GM12891 (cell line): Measurements from ENCODE around the gene KRT4.

Source experiments
- DNase-seq: peaks from one replicate; pipeline ENCODE4 v3.0.0; 2011; ENCODE audit warnings: low spot score; ENCODE audit not compliant: insufficient read length
- FAIRE-seq: peaks from 2 replicates; lab custom pipeline; 2011; peaks lifted over from hg19 to GRCh38; lab: Jason Lieb, UNC
- PAX5 ChIP-seq: IDR thresholded peaks from 2 replicates; pipeline ENCODE4 v1.6.1; 2011; ENCODE audit warnings: low read length, moderate library complexity, mild to moderate bottlenecking; ENCODE audit not compliant: insufficient read depth, severe bottlenecking
- POLR2A ChIP-seq: IDR thresholded peaks from 2 replicates; pipeline ENCODE4 v1.6.1; 2011; ENCODE audit warnings: low read depth, low read length, control low read depth
- POLR2AphosphoS5 ChIP-seq: IDR thresholded peaks from 2 replicates; pipeline ENCODE4 v1.6.1; 2011; ENCODE audit warnings: low read depth, low read length, control low read depth
- POU2F2 ChIP-seq: IDR thresholded peaks from 2 replicates; pipeline ENCODE4 v1.6.1; 2011; ENCODE audit warnings: low read depth, mild to moderate bottlenecking, control low read depth, low read length, moderate library complexity
- SPI1 ChIP-seq: IDR thresholded peaks from 2 replicates; pipeline ENCODE4 v1.6.1; 2011; ENCODE audit warnings: low read depth, low read length, control low read depth
- TAF1 ChIP-seq: IDR thresholded peaks from 2 replicates; pipeline ENCODE4 v1.6.1; 2011; ENCODE audit warnings: low read depth, low read length, control low read depth

Gene KRT4

DNA sequence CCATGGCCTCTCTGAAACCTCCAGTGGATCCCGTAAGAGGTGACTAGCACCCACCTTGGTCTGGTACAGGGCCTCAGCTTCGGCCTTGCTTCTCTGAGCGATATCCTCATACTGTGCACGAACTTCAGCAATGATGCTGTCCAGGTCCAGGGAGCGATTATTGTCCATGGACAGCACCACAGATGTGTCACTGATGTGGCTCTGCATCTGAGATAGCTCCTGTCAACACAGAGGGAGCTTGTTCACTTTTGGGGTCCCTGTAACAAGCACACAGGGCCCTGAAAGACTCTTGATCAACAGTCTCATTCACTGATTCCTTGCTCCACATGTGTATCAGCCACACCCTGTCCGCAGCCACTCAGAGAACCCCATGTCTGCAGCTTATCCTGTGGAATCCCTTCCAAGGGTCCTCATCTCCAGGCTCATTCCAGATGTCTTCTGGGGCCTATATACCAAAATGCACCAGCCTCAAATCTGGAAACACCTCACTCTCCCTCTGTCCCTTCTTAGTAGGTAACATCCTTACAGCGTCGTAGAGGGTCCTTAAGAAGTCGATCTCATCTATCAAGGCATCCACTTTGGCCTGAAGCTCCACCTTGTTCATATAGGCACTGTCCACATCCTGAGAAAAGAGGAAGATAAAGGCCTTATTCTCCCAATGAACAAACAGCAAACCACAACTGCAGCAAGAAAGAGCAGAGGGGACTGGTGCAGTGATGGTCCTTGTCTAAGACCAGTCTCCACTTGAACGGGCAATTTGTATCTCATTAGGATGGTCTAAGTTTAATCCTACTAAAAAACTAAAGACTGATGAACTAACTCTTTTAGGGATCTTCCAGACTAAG is 21.5 kb downstream of the KRT4 start:
- no peak for FAIRE-seq
- TF ChIP-seq SPI1 = no peak
- no peak for TF ChIP-seq POLR2AphosphoS5
- TF ChIP-seq TAF1 = no peak
- TF ChIP-seq POU2F2 = no peak
- TF ChIP-seq POLR2A = no peak
- no peak for TF ChIP-seq PAX5
- DNase-seq = no peak

GRCh38 chr12:52791271-52792184 is 22.4 kb downstream of the KRT4 start:
- FAIRE-seq (no peak), DNase-seq (no peak)
- TF ChIP-seq POLR2A (no peak), PAX5 (no peak), POLR2AphosphoS5 (no peak), TAF1 (no peak), SPI1 (no peak), POU2F2 (no peak)

- FAIRE-seq (no peak), DNase-seq (no peak)
- TF ChIP-seq SPI1 = no peak
- no peak for TF ChIP-seq TAF1
- TF ChIP-seq POLR2AphosphoS5 = no peak
These were observed 23.3 kb downstream of the KRT4 start for GRCh38 chr12:52790427-52791270.

GRCh38 chr12:52789637-52790426 is 24.1 kb downstream of the KRT4 start:
- no peak for FAIRE-seq
- no peak for DNase-seq

GRCh38 chr12:52788876-52789636 is 24.9 kb downstream of the KRT4 start:
- TF ChIP-seq TAF1 (no peak), POLR2AphosphoS5 (no peak), SPI1 (no peak), POU2F2 (no peak), POLR2A (no peak), PAX5 (no peak)
- DNase-seq = no peak
- no peak for FAIRE-seq

More at GRCh38 chr12:52789637-52790426, 24.1 kb downstream of the KRT4 start:
- no peak for TF ChIP-seq POLR2AphosphoS5
- TF ChIP-seq TAF1 = no peak
- TF ChIP-seq POLR2A = no peak
- no peak for TF ChIP-seq SPI1
- TF ChIP-seq PAX5 = no peak
- no peak for TF ChIP-seq POU2F2

DNA sequence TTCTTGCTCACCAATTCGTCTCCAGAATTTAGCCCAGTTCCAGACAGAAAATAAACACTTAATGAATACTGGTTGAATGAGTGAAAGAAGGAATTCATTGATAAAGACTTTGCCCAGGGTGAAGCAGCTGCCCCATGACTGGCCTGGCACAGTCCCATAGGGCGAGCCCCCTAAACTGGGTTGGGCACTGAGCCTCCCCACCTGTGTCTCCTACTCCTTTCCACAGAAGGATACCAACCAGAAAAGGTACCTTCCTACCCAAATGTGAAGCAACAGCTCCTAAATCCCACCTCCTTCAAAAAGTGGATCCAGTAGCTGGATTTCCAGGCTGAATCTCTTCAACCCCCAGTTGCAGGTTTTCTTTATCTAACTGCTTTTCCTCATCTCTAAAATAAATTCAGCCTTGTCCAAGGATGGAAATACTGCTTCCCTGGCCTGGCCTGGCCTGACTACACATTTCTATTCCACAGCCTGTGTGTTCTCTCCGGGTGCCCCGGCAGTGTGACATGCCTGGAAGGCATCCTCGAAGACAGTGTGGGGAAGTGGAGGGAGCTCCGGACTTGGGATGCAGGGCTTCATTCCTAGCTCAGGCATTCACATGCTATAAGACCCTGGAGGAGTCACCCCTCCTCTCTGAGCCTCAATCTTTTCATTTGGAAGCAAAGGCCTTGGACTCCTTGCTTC is 25.6 kb downstream of the KRT4 start:
- DNase-seq (no peak), FAIRE-seq (no peak)
- TF ChIP-seq POU2F2 (no peak), TAF1 (no peak)

DNA sequence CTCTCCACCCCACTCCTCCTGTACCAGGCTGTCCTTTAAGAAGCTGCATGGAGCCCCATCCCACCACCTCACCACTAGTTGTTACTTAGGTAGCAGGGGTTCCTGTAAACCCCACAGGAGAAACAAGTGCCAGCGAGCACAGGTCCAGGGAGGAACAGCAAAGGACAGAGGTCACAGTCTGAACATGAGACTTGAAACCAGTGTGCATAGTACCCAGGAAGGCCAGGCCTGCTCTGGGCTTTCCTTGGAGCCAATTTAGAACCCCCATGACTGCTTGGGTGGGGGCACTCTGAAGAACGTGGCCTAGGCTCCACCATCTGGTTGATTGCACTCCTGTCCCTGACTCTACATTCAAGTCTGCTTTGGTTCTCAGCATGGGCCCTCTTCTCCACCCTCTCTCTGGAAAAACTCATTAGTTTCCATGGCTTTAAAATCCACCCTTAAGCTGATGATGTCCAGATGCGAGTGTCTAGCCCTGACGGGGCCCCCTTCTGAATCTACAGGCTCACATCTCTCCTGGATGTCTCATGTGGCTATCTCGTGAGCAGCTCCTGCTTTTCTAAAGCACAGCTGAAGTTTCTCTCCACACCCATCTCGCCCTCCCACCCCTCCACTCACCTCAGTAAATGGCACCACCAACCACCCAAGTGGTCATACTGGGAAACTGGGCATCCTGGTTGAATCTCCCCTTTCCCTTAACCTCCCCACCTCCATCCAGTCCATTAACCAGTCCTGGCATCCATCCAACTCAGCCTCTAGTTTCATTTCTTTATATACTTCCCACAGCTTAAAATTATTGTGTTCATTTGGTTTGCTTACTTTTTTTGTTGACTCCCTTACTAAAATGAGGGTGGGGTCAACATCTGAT is 26.4 kb downstream of the KRT4 start:
- TF ChIP-seq POLR2A (no peak), TAF1 (no peak), POLR2AphosphoS5 (no peak), SPI1 (no peak), POU2F2 (no peak), PAX5 (no peak)
- FAIRE-seq (no peak), DNase-seq (no peak)
